CD8-positive, alpha-beta memory T cell (primary cell): ENCODE results near the gene BBS9. TPM values are rescaled to one million over a fixed set of nuclear protein-coding genes. Genes with fewer than 3 reads are reported as not detected.
"Not testable (repeated sequence)": the region's sequence is repeated elsewhere in the genome, so short reads cannot be mapped to it uniquely, and the experiment has no call there.

ENCODE experiments used
- CTCF ChIA-PET: fragments of 350-600 bp; sonication (Branson Sonifier 250); formaldehyde crosslinking; loops from one replicate; lab custom pipeline; 2021; ENCODE audit warnings: antibody characterized with exemption; lab: Charles Lee
- POLR2A ChIA-PET: fragments of 350-600 bp; sonication (Branson Sonifier 250); formaldehyde crosslinking; loops from one replicate; lab custom pipeline; 2021; ENCODE audit warnings: antibody characterized with exemption; lab: Charles Lee
- DNase-seq, 5 donors: peaks; one replicate each; pipeline versions ENCODE4 v3.0.0 to v3.0.0-alpha.2; 2020 to 2022; ENCODE audit warnings: mixed read lengths in 1 of 5
- H3K27ac ChIP-seq: one replicate; pipeline ENCODE4 v1.7.0; 2013; ENCODE audit warnings: low read depth, mild to moderate bottlenecking, low read length, moderate library complexity
- H3K27me3 ChIP-seq: 2 replicates; pipeline ENCODE4 v1.7.0; 2013; ENCODE audit warnings: low read length, mild to moderate bottlenecking; ENCODE audit not compliant: insufficient read depth, poor library complexity, severe bottlenecking
- H3K36me3 ChIP-seq: 2 replicates; pipeline ENCODE4 v1.7.0; 2013; ENCODE audit warnings: mild to moderate bottlenecking, low read length, moderate library complexity; ENCODE audit not compliant: insufficient read depth
- H3K4me1 ChIP-seq: 2 replicates; pipeline ENCODE4 v1.7.0; 2013; ENCODE audit warnings: mild to moderate bottlenecking, low read length, moderate library complexity; ENCODE audit not compliant: insufficient read depth
- H3K4me3 ChIP-seq: 2 replicates; pipeline ENCODE4 v1.7.0; 2013; ENCODE audit warnings: mild to moderate bottlenecking, low read length
- H3K9me3 ChIP-seq: 2 replicates; pipeline ENCODE4 v1.7.0; 2013; ENCODE audit warnings: mild to moderate bottlenecking, low read length
- H3K27ac Mint-ChIP-seq, 8 donors: one replicate each; pipeline ENCODE4 v1.8.0; 2020 to 2021; ENCODE audit warnings: mixed read lengths in 8 of 8, mild to moderate bottlenecking in 6 of 8, inconsistent platforms in 3 of 8, moderate library complexity in 3 of 8
- H3K27me3 Mint-ChIP-seq, 2 donors: one replicate each; pipeline ENCODE4 v1.8.0; 2020 to 2021; ENCODE audit warnings: mixed read lengths in 2 of 2, mild to moderate bottlenecking in 1 of 2, moderate library complexity in 1 of 2
- H3K36me3 Mint-ChIP-seq, 3 donors: one replicate each; pipeline ENCODE4 v1.8.0; 2020 to 2021; ENCODE audit warnings: mixed read lengths in 3 of 3, inconsistent platforms in 1 of 3, mild to moderate bottlenecking in 1 of 3
- H3K4me1 Mint-ChIP-seq, 3 donors: one replicate each; pipeline ENCODE4 v1.8.0; 2020 to 2021; ENCODE audit warnings: mixed read lengths in 3 of 3, inconsistent platforms in 1 of 3, mild to moderate bottlenecking in 1 of 3
- H3K4me3 Mint-ChIP-seq, 7 donors: one replicate each; pipeline ENCODE4 v1.8.0; 2020 to 2021; ENCODE audit warnings: mixed read lengths in 7 of 7, mild to moderate bottlenecking in 6 of 7, moderate library complexity in 4 of 7, inconsistent platforms in 2 of 7
- H3K9me3 Mint-ChIP-seq, 5 donors: one replicate each; pipeline ENCODE4 v1.8.0; 2020 to 2022; ENCODE audit warnings: mixed read lengths in 5 of 5, mild to moderate bottlenecking in 3 of 5, moderate library complexity in 2 of 5, inconsistent platforms in 1 of 5
- polyA plus RNA-seq: library from polyadenylated mRNA; unstranded; fragments of 300-500 nt; fragmentation: Illumina TruSeq; gene quantifications from one replicate; pipeline ENCODE4 v1.2.3, GENCODE V29; 2021
- total RNA-seq, 2 experiments: library from RNA; stranded (reverse); gene quantifications; one replicate each; pipeline ENCODE4 v1.2.3, GENCODE V29; 2021

Gene BBS9
- total and polyA plus RNA-seq, 3 experiments from 2014 or later: 10.0 to 14.6 (median 11.1) TPM

DNA sequence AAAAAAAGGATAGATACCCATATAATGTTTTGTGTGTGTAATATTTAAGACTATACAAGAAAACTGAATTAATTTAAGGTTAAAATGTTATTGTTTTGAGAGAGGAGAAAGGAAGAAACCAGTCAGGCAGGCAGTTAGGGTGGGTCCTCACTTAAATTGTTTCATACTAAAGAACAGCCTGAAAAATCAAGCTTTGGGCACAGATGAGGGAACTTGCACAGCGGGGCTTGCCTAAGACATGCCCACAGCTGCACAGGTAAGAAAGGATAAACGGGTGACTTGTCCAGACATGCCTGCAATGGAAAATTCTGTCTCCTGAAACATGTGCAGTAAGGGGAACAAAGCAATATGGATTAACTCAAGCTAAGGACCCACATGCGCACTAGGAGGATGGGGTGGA, 158.4 kb downstream of the BBS9 start:
- H3K4me3 Mint-ChIP-seq: no peak overlapping the region
- Histone ChIP-seq H3K36me3 (no peaks in the 10 kb centered on the region), H3K4me3 (no peak overlapping the region), H3K4me1 (no peaks in the 10 kb centered on the region), H3K27ac (no peak overlapping the region), H3K27me3 (no peaks in the 10 kb centered on the region), H3K9me3 (no peaks in the 10 kb centered on the region)
- peaks cover 21 to 60% (median 34%) of the 10 kb centered on the region in 3 donors for H3K36me3 Mint-ChIP-seq
- ChIA-PET POLR2A (no interaction called here), CTCF (no interaction called here)
- no peak for DNase-seq
- no peaks in the 10 kb centered on the region for H3K4me1 Mint-ChIP-seq
- H3K9me3 Mint-ChIP-seq: peaks cover 3 to 40% (median 21%) of the 10 kb centered on the region in 5 donors
- no peaks in the 10 kb centered on the region for H3K27me3 Mint-ChIP-seq
- no peak overlapping the region for H3K27ac Mint-ChIP-seq

DNA sequence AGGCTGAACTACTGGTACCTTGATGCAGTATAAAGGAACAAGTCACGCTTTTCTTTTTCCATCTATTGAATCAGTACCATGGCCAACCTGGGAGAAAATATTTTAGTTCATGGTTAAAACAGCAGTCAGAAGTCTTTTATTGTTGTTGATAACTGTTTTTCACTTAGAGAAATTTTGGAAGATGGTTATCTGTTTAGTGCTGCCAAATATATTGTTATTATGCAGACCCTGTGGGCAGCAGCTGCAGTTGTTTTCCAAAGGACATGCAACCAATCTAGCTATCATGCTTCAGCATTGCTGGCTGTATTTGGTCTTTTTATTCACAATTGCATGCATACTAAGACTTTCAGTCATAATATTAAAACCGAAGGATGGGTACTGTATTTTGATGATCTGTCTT, 169.5 kb downstream of the BBS9 start:
- no peaks in the 10 kb centered on the region for H3K27me3 Mint-ChIP-seq
- POLR2A ChIA-PET: no interaction called here
- CTCF ChIA-PET: no interaction called here

DNA sequence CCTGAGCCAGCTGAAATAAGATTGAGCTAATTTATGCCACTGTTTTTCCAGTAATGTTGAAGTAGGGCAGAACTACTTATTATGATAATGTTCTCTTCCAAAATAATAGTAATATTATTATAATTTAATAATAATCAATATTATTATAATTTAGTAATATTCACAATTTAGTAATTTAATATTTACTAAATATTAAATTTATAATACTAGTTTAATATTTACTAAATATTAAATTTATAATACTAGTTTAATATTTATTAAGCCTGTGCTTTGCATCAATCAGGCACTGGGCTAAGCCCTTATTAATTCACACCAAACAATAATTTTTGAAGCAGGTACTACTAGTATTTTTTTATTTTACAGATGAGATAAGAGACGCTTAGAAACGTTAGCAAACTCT, 170.1 kb downstream of the BBS9 start:
- no peak for DNase-seq
- no peak overlapping the region for H3K27ac ChIP-seq
- H3K27me3 Mint-ChIP-seq: no peaks in the 10 kb centered on the region
- no peak overlapping the region for H3K27ac Mint-ChIP-seq
- peaks cover 32 to 54% (median 37%) of the 10 kb centered on the region in 5 donors for H3K9me3 Mint-ChIP-seq
- peaks cover 22 to 57% (median 36%) of the 10 kb centered on the region in 3 donors for H3K36me3 Mint-ChIP-seq
- H3K4me1 ChIP-seq: no peaks in the 10 kb centered on the region
- no peak overlapping the region for H3K4me3 Mint-ChIP-seq
- no peak overlapping the region for H3K4me3 ChIP-seq
- no peaks in the 10 kb centered on the region for H3K36me3 ChIP-seq
- no peaks in the 10 kb centered on the region for H3K9me3 ChIP-seq
- ChIA-PET POLR2A (no interaction called here), CTCF (no interaction called here)
- H3K27me3 ChIP-seq: no peaks in the 10 kb centered on the region
- H3K4me1 Mint-ChIP-seq: no peaks in the 10 kb centered on the region

More for the DNA sequence above, 169.5 kb downstream of the BBS9 start:
- Histone ChIP-seq H3K27ac (no peak overlapping the region), H3K27me3 (no peaks in the 10 kb centered on the region), H3K4me3 (no peak overlapping the region), H3K4me1 (no peaks in the 10 kb centered on the region), H3K9me3 (no peaks in the 10 kb centered on the region), H3K36me3 (no peaks in the 10 kb centered on the region)
- H3K9me3 Mint-ChIP-seq: peaks cover 32 to 54% (median 37%) of the 10 kb centered on the region in 5 donors
- H3K4me3 Mint-ChIP-seq: no peak overlapping the region
- DNase-seq: no peak
- H3K4me1 Mint-ChIP-seq: no peaks in the 10 kb centered on the region
- no peak overlapping the region for H3K27ac Mint-ChIP-seq
- H3K36me3 Mint-ChIP-seq: peaks cover 24 to 62% (median 36%) of the 10 kb centered on the region in 3 donors

GRCh38 chr7:33300131-33300530, 170.8 kb downstream of the BBS9 start:
- DNase-seq: no peak
- H3K4me3 Mint-ChIP-seq: no peak overlapping the region
- H3K9me3 ChIP-seq: no peaks in the 10 kb centered on the region
- H3K27ac ChIP-seq: no peak overlapping the region
- H3K4me3 ChIP-seq: no peak overlapping the region
- H3K27me3 ChIP-seq: no peaks in the 10 kb centered on the region
- no peaks in the 10 kb centered on the region for H3K4me1 ChIP-seq
- POLR2A ChIA-PET: no interaction called here
- H3K4me1 Mint-ChIP-seq: no peaks in the 10 kb centered on the region
- H3K36me3 ChIP-seq: no peaks in the 10 kb centered on the region
- CTCF ChIA-PET: no interaction called here
- no peak overlapping the region for H3K27ac Mint-ChIP-seq
- H3K9me3 Mint-ChIP-seq: peaks cover 32 to 61% (median 37%) of the 10 kb centered on the region in 5 donors
- no peaks in the 10 kb centered on the region for H3K27me3 Mint-ChIP-seq
- H3K36me3 Mint-ChIP-seq: peaks cover 22 to 63% (median 38%) of the 10 kb centered on the region in 3 donors

DNA sequence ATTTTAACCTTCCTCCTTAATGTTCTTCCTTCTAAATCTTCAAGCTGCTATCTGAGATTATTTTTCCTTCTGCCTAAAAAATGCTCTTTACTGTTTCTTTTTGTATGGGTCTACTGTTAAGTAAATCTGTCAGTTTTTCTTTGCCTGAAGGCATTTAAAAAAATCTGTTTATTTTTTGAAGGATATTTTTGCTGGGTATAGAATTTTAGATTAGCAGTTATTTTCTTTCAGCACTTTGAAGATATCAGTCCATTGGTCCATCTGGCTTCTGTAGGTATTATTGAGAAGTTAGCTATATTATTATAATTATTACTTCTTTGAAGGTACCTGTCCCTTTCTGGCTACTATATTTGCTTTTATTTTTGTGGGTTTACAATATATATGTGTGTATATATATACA, 171.4 kb downstream of the BBS9 start:
- no peak overlapping the region for H3K4me3 Mint-ChIP-seq

DNA sequence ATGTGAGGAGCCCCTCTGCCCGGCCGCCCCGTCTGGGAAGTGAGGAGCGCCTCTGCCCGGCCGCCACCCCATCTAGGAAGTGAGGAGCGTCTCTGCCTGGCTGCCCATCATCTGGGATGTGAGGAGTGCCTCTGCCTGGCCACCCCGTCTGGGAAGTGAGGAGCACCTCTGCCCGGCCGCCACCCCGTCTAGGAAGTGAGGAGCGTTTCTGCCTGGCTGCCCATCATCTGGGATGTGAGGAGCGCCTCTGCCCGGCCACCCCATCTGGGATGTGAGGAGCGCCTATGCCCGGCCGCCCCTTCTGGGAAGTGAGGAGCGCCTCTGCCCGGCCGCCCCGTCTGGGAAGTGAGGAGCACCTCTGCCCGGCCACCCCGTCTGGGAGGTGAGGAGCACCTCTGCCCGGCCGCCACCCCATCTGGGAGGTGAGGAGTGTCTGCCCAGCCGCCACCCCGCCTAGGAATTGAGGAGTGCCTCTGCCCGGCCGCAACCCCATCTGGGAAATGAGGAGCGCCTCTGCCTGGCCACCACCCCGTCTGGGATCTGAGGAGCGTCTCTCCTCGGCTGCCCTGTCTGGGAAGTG, 174.7 kb downstream of the BBS9 start:
- H3K36me3 ChIP-seq, H3K4me3 ChIP-seq, H3K4me3 Mint-ChIP-seq, H3K4me1 ChIP-seq, H3K27me3 ChIP-seq, H3K27me3 Mint-ChIP-seq, CTCF ChIA-PET, H3K27ac Mint-ChIP-seq, H3K4me1 Mint-ChIP-seq, H3K27ac ChIP-seq, H3K9me3 ChIP-seq, POLR2A ChIA-PET: not testable (repeated sequence)
- peaks cover 33 to 61% (median 40%) of the 10 kb centered on the region in 5 donors for H3K9me3 Mint-ChIP-seq
- peak in 1 of 5 donors; percentile 46 for DNase-seq
- H3K36me3 Mint-ChIP-seq: peaks cover 26 to 77% (median 47%) of the 10 kb centered on the region in 3 donors

More for the DNA sequence above, 171.4 kb downstream of the BBS9 start:
- Histone ChIP-seq H3K4me3 (no peak overlapping the region), H3K27me3 (no peaks in the 10 kb centered on the region), H3K36me3 (no peaks in the 10 kb centered on the region), H3K4me1 (no peaks in the 10 kb centered on the region), H3K9me3 (no peaks in the 10 kb centered on the region), H3K27ac (no peak overlapping the region)
- POLR2A ChIA-PET: no interaction called here
- Mint-ChIP-seq H3K36me3 (peaks cover 24 to 69% (median 42%) of the 10 kb centered on the region in 3 donors), H3K4me1 (no peaks in the 10 kb centered on the region), H3K9me3 (peaks cover 35 to 67% (median 37%) of the 10 kb centered on the region in 5 donors), H3K27ac (no peak overlapping the region), H3K27me3 (no peaks in the 10 kb centered on the region)
- DNase-seq: no peak
- CTCF ChIA-PET: no interaction called here

DNA sequence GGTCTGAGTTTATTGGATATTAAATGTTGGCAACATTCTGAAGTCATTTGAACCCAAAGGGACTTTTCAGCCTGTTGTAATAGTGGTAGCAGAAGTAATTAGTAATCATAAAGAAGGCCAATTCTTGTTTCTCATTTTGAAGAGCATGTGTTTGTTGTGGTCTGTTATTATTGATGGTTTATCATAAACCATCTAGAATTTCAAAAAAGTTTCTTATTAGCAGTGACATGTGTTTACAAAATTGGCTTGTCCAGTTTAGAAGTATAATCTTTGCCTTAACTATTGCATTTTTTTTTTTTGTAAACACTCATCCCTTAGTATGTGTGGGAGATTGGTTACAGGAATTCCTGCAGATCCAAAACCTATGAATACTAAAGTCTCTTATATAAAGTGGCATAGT, 177.8 kb downstream of the BBS9 start:
- Histone ChIP-seq H3K4me1 (no peaks in the 10 kb centered on the region), H3K27me3 (no peaks in the 10 kb centered on the region), H3K36me3 (no peaks in the 10 kb centered on the region), H3K9me3 (no peaks in the 10 kb centered on the region), H3K4me3 (no peak overlapping the region), H3K27ac (no peak overlapping the region)
- no peaks in the 10 kb centered on the region for H3K4me1 Mint-ChIP-seq
- no peaks in the 10 kb centered on the region for H3K27me3 Mint-ChIP-seq
- POLR2A ChIA-PET: no interaction called here
- peaks cover 14 to 79% (median 27%) of the 10 kb centered on the region in 3 donors for H3K36me3 Mint-ChIP-seq
- DNase-seq: no peak
- CTCF ChIA-PET: no interaction called here
- peak overlapping the region in 1 of 7 donors; percentile 27 for H3K4me3 Mint-ChIP-seq
- H3K27ac Mint-ChIP-seq: no peak overlapping the region
- peaks cover 10 to 45% (median 21%) of the 10 kb centered on the region in 5 donors for H3K9me3 Mint-ChIP-seq

- CTCF ChIA-PET: no interaction called here
- Mint-ChIP-seq H3K4me1 (no peaks in the 10 kb centered on the region), H3K27ac (no peak overlapping the region), H3K4me3 (no peak overlapping the region), H3K36me3 (peaks cover 22 to 88% (median 23%) of the 10 kb centered on the region in 3 donors), H3K9me3 (peaks cover 3 to 36% (median 13%) of the 10 kb centered on the region in 5 donors), H3K27me3 (no peaks in the 10 kb centered on the region)
- DNase-seq: no peak
- Histone ChIP-seq H3K4me3 (no peak overlapping the region), H3K9me3 (no peaks in the 10 kb centered on the region), H3K27me3 (no peaks in the 10 kb centered on the region), H3K4me1 (no peaks in the 10 kb centered on the region), H3K27ac (no peak overlapping the region), H3K36me3 (no peaks in the 10 kb centered on the region)
- POLR2A ChIA-PET: no interaction called here
These were observed 181.2 kb downstream of the BBS9 start for GRCh38 chr7:33310546-33310945.
